Thyroid gland (tissue), 4 donors: ENCODE measurements around the gene DDX49.

Experiments
- CTCF ChIP-seq, 6 experiments: fragments of 200-600 bp in 3 of 6; fragments of 450-650 bp in 3 of 6; sonication (generic) in 3 of 6; IDR thresholded peaks; one replicate each; pipeline ENCODE4 v1.5.1; 2016 to 2019; ENCODE audit warnings: antibody characterized with exemption in 6 of 6, mild to moderate bottlenecking in 2 of 6, inconsistent platforms in 1 of 6, moderate library complexity in 1 of 6
- POLR2A ChIP-seq, 2 donors: fragments of 450-650 bp; IDR thresholded peaks; one replicate each; pipeline ENCODE4 v1.6.1; 2017; ENCODE audit warnings: antibody characterized with exemption in 2 of 2, mild to moderate bottlenecking in 2 of 2, moderate library complexity in 1 of 2

- peak in 2 of 6 experiments; percentile 9 to 17 for TF ChIP-seq CTCF (IDR thresholded peaks at IDR 0.05)
- TF ChIP-seq POLR2A (IDR thresholded peaks at IDR 0.05): no peak
Measured at GRCh38 chr19:18915639-18916038, 3.9 kb upstream of the DDX49 start.
